H9 (cell line): ENCODE data around the gene CDC25A. TPM values are rescaled to one million over a fixed set of nuclear protein-coding genes. Genes with fewer than 3 reads are reported as not detected.

ENCODE experiments used
- DNase-seq: peaks from one replicate; pipeline ENCODE4 v3.0.0-alpha.2; 2017
- H2AFZ ChIP-seq: one replicate; pipeline ENCODE4 v1.6.1; 2013; ENCODE audit warnings: mild to moderate bottlenecking, low read length, control low read depth, moderate library complexity
- H2AK5ac ChIP-seq: 2 replicates; pipeline ENCODE4 v1.6.1; 2013; ENCODE audit warnings: low read length, control low read depth, mixed read lengths; ENCODE audit not compliant: insufficient read length
- H2BK120ac ChIP-seq: one replicate; pipeline ENCODE4 v1.6.1; 2013; ENCODE audit warnings: low read depth, mild to moderate bottlenecking, low read length, control low read depth, inconsistent platforms; ENCODE audit not compliant: poor library complexity, severe bottlenecking
- H2BK12ac ChIP-seq: 2 replicates; pipeline ENCODE4 v1.6.1; 2013; ENCODE audit warnings: low read length, control low read depth, mixed read lengths, low read depth; ENCODE audit not compliant: insufficient read length
- H2BK15ac ChIP-seq: 2 replicates; pipeline ENCODE4 v1.6.1; 2013; ENCODE audit warnings: low read depth, low read length, control low read depth
- H2BK20ac ChIP-seq: one replicate; pipeline ENCODE4 v1.6.1; 2013; ENCODE audit warnings: low read depth, mild to moderate bottlenecking, low read length, control low read depth, inconsistent platforms; ENCODE audit not compliant: poor library complexity, severe bottlenecking
- H2BK5ac ChIP-seq: 2 replicates; pipeline ENCODE4 v1.6.1; 2013; ENCODE audit warnings: low read length, control low read depth, mixed read lengths; ENCODE audit not compliant: insufficient read length
- H3K14ac ChIP-seq: 2 replicates; pipeline ENCODE4 v1.6.1; 2013; ENCODE audit warnings: low read length, control low read depth; ENCODE audit not compliant: insufficient read depth
- H3K18ac ChIP-seq: 2 replicates; pipeline ENCODE4 v1.6.1; 2013; ENCODE audit warnings: low read depth, mild to moderate bottlenecking, mixed read lengths, low read length, control low read depth; ENCODE audit not compliant: insufficient read length
- H3K23ac ChIP-seq: 2 replicates; pipeline ENCODE4 v1.6.1; 2013; ENCODE audit warnings: low read length, control low read depth, mixed read lengths, low read depth; ENCODE audit not compliant: insufficient read length
- H3K23me2 ChIP-seq: 2 replicates; pipeline ENCODE4 v1.6.1; 2013; ENCODE audit warnings: low read depth, mild to moderate bottlenecking, mixed read lengths, low read length, control low read depth; ENCODE audit not compliant: insufficient read length, poor library complexity, severe bottlenecking
- H3K27ac ChIP-seq: 2 replicates; pipeline ENCODE4 v1.5.1; 2013; ENCODE audit warnings: low read length, control low read depth, mixed read lengths, low read depth; ENCODE audit not compliant: insufficient read length
- H3K27me3 ChIP-seq: 2 replicates; pipeline ENCODE4 v1.6.1; 2013; ENCODE audit warnings: low read length, control low read depth, inconsistent platforms; ENCODE audit not compliant: insufficient read depth
- H3K4ac ChIP-seq: 2 replicates; pipeline ENCODE4 v1.6.1; 2013; ENCODE audit warnings: low read depth, mild to moderate bottlenecking, control low read depth, inconsistent platforms, low read length, moderate library complexity
- H3K4me1 ChIP-seq: 2 replicates; pipeline ENCODE4 v1.6.1; 2013; ENCODE audit warnings: low read length, control low read depth, inconsistent platforms; ENCODE audit not compliant: insufficient read depth
- H3K4me2 ChIP-seq: 2 replicates; pipeline ENCODE4 v1.6.1; 2013; ENCODE audit warnings: low read length, control low read depth, mixed read lengths; ENCODE audit not compliant: insufficient read length, insufficient read depth
- H3K56ac ChIP-seq: 2 replicates; pipeline ENCODE4 v1.6.1; 2013; ENCODE audit warnings: low read depth, mild to moderate bottlenecking, mixed read lengths, low read length, control low read depth; ENCODE audit not compliant: insufficient read length
- H3K79me1 ChIP-seq: 2 replicates; pipeline ENCODE4 v1.6.1; 2013; ENCODE audit warnings: low read depth, mild to moderate bottlenecking, moderate library complexity, low read length, control low read depth, inconsistent platforms; ENCODE audit not compliant: insufficient read depth, poor library complexity, severe bottlenecking
- H3K79me2 ChIP-seq: 2 replicates; pipeline ENCODE4 v1.6.1; 2013; ENCODE audit warnings: low read length, control low read depth, inconsistent platforms; ENCODE audit not compliant: insufficient read depth
- H3K9ac ChIP-seq: 2 replicates; pipeline ENCODE4 v1.6.1; 2013; ENCODE audit warnings: low read length, control low read depth, mixed read lengths; ENCODE audit not compliant: insufficient read length; ENCODE audit errors: extremely low read depth
- H3K9me3 ChIP-seq: one replicate; pipeline ENCODE4 v1.6.1; 2013; ENCODE audit warnings: low read depth, low read length, inconsistent platforms; ENCODE audit not compliant: control insufficient read depth
- H3T11ph ChIP-seq: one replicate; pipeline ENCODE4 v1.6.1; 2013; ENCODE audit warnings: mild to moderate bottlenecking, low read length, control low read depth, inconsistent platforms
- H4K20me1 ChIP-seq: one replicate; pipeline ENCODE4 v1.6.1; 2013; ENCODE audit not compliant: control insufficient read depth, insufficient read length, insufficient read depth
- H4K5ac ChIP-seq: 2 replicates; pipeline ENCODE4 v1.6.1; 2013; ENCODE audit warnings: low read depth, mild to moderate bottlenecking, mixed read lengths, low read length, control low read depth; ENCODE audit not compliant: insufficient read length
- H4K8ac ChIP-seq: replicated peaks from 2 replicates; pipeline ENCODE4 v1.6.1; 2013; ENCODE audit warnings: low read length, control low read depth, mixed read lengths, low read depth; ENCODE audit not compliant: insufficient read length
- H4K91ac ChIP-seq: 2 replicates; pipeline ENCODE4 v1.6.1; 2013; ENCODE audit warnings: low read depth, mild to moderate bottlenecking, moderate library complexity, mixed read lengths, low read length, control low read depth; ENCODE audit not compliant: insufficient read length
- H3K27ac Mint-ChIP-seq, 3 experiments: 2 replicates in 2 of 3; 3 replicates in 1 of 3; pipeline ENCODE4 v1.8.0; 2020 to 2021; ENCODE audit warnings: mixed read lengths in 3 of 3, mild to moderate bottlenecking in 1 of 3, moderate library complexity in 1 of 3
- H3K27me3 Mint-ChIP-seq: 2 replicates; pipeline ENCODE4 v1.8.0; 2021; ENCODE audit warnings: low read depth, mild to moderate bottlenecking, moderate library complexity, mixed read lengths
- H3K36me3 Mint-ChIP-seq, 3 experiments: 2 replicates in 2 of 3; 3 replicates in 1 of 3; pipeline ENCODE4 v1.8.0; 2020 to 2021; ENCODE audit warnings: low read depth in 3 of 3, mixed read lengths in 3 of 3; ENCODE audit not compliant: insufficient read depth in 1 of 3
- H3K4me1 Mint-ChIP-seq, 2 experiments: 2 replicates each; pipeline ENCODE4 v1.8.0; 2020; ENCODE audit warnings: mixed read lengths in 2 of 2
- H3K4me3 Mint-ChIP-seq, 2 experiments: 2 replicates in 1 of 2; 3 replicates in 1 of 2; pipeline ENCODE4 v1.8.0; 2020 to 2021; ENCODE audit warnings: mild to moderate bottlenecking in 2 of 2, mixed read lengths in 2 of 2, moderate library complexity in 1 of 2
- H3K9me3 Mint-ChIP-seq, 2 experiments: 2 replicates in 1 of 2; 3 replicates in 1 of 2; pipeline ENCODE4 v1.8.0; 2020; ENCODE audit warnings: mild to moderate bottlenecking in 2 of 2, mixed read lengths in 2 of 2, moderate library complexity in 1 of 2
- WGBS: extraction: QIAGEN DNeasy Blood & Tissue Kit; methylation state at CpG from one replicate; pipeline ENCODE4 v1.1.7; 2013; ENCODE audit warnings: missing lambda C conversion rate, low lambda C conversion rate, mixed read lengths; ENCODE audit not compliant: insufficient read length; ENCODE audit errors: extremely low coverage; 5-methylcytosine and 5-hydroxymethylcytosine counted together
- total RNA-seq: library from RNA; stranded (reverse); gene quantifications from 2 replicates; pipeline ENCODE4 v1.2.1, GENCODE V29; 2021
- TF ChIP-seq, protein P1 (sequence below): fragments of 200-600 bp; sonication (generic); conservative IDR thresholded peaks from 3 replicates; pipeline ENCODE4 v1.8.0; 2021; ENCODE audit warnings: antibody characterized with exemption, mild to moderate bottlenecking

CDC25A gene
- total RNA-seq, 1 experiment from 2014 or later = 83.3 TPM

GRCh38 chr3:48123346-48123745 lies 64.9 kb downstream of the CDC25A start:
- Histone ChIP-seq H3K79me2 (no peaks in the 10 kb centered on the region), H3K4me1 (no peaks in the 10 kb centered on the region), H2BK15ac (no peak overlapping the region), H3K9me3 (no peaks in the 10 kb centered on the region), H3K23ac (no peak overlapping the region), H4K20me1 (no peaks in the 10 kb centered on the region), H3K4ac (no peak overlapping the region), H3K23me2 (no peaks in the 10 kb centered on the region), H3K4me2 (no peak overlapping the region), H2AK5ac (no peak overlapping the region), H3K56ac (no peak overlapping the region), H3K9ac (no peak overlapping the region), H3T11ph (no peak overlapping the region), H2BK5ac (no peak overlapping the region), H2BK20ac (no peak overlapping the region), H4K91ac (no peak overlapping the region), H3K27me3 (no peaks in the 10 kb centered on the region), H2BK120ac (no peak overlapping the region), H3K79me1 (no peaks in the 10 kb centered on the region), H2BK12ac (no peak overlapping the region), H2AFZ (no peak overlapping the region), H3K14ac (no peak overlapping the region), H4K8ac (no peak overlapping the region), H3K27ac (no peak overlapping the region), H3K18ac (no peak overlapping the region), H4K5ac (no peak overlapping the region)
- H3K9me3 Mint-ChIP-seq = no peaks in the 10 kb centered on the region
- H3K4me3 Mint-ChIP-seq = no peak overlapping the region
- no CpG with 5 or more reads among the region's 6 CpGs for WGBS
- TF ChIP-seq, protein P1, sequence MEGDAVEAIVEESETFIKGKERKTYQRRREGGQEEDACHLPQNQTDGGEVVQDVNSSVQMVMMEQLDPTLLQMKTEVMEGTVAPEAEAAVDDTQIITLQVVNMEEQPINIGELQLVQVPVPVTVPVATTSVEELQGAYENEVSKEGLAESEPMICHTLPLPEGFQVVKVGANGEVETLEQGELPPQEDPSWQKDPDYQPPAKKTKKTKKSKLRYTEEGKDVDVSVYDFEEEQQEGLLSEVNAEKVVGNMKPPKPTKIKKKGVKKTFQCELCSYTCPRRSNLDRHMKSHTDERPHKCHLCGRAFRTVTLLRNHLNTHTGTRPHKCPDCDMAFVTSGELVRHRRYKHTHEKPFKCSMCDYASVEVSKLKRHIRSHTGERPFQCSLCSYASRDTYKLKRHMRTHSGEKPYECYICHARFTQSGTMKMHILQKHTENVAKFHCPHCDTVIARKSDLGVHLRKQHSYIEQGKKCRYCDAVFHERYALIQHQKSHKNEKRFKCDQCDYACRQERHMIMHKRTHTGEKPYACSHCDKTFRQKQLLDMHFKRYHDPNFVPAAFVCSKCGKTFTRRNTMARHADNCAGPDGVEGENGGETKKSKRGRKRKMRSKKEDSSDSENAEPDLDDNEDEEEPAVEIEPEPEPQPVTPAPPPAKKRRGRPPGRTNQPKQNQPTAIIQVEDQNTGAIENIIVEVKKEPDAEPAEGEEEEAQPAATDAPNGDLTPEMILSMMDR = no peak
- no peak overlapping the region for H3K27ac Mint-ChIP-seq
- H3K4me1 Mint-ChIP-seq = peaks cover 16 to 22% of the 10 kb centered on the region in 2 experiments
- 0 out of 2 replicates have a peak, but pooled peaks cover 1% of the 10 kb centered on the region for H3K27me3 Mint-ChIP-seq
- no peak for DNase-seq
- H3K36me3 Mint-ChIP-seq = no peaks in the 10 kb centered on the region
